Measurements from ENCODE around the gene ADAMTS16. TPM values are rescaled to one million over a fixed set of nuclear protein-coding genes. Genes with fewer than 3 reads are reported as not detected.

ADAMTS16 gene, protein sequence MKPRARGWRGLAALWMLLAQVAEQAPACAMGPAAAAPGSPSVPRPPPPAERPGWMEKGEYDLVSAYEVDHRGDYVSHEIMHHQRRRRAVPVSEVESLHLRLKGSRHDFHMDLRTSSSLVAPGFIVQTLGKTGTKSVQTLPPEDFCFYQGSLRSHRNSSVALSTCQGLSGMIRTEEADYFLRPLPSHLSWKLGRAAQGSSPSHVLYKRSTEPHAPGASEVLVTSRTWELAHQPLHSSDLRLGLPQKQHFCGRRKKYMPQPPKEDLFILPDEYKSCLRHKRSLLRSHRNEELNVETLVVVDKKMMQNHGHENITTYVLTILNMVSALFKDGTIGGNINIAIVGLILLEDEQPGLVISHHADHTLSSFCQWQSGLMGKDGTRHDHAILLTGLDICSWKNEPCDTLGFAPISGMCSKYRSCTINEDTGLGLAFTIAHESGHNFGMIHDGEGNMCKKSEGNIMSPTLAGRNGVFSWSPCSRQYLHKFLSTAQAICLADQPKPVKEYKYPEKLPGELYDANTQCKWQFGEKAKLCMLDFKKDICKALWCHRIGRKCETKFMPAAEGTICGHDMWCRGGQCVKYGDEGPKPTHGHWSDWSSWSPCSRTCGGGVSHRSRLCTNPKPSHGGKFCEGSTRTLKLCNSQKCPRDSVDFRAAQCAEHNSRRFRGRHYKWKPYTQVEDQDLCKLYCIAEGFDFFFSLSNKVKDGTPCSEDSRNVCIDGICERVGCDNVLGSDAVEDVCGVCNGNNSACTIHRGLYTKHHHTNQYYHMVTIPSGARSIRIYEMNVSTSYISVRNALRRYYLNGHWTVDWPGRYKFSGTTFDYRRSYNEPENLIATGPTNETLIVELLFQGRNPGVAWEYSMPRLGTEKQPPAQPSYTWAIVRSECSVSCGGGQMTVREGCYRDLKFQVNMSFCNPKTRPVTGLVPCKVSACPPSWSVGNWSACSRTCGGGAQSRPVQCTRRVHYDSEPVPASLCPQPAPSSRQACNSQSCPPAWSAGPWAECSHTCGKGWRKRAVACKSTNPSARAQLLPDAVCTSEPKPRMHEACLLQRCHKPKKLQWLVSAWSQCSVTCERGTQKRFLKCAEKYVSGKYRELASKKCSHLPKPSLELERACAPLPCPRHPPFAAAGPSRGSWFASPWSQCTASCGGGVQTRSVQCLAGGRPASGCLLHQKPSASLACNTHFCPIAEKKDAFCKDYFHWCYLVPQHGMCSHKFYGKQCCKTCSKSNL
- polyA plus RNA-seq (2013) = 0.01 TPM

DNA sequence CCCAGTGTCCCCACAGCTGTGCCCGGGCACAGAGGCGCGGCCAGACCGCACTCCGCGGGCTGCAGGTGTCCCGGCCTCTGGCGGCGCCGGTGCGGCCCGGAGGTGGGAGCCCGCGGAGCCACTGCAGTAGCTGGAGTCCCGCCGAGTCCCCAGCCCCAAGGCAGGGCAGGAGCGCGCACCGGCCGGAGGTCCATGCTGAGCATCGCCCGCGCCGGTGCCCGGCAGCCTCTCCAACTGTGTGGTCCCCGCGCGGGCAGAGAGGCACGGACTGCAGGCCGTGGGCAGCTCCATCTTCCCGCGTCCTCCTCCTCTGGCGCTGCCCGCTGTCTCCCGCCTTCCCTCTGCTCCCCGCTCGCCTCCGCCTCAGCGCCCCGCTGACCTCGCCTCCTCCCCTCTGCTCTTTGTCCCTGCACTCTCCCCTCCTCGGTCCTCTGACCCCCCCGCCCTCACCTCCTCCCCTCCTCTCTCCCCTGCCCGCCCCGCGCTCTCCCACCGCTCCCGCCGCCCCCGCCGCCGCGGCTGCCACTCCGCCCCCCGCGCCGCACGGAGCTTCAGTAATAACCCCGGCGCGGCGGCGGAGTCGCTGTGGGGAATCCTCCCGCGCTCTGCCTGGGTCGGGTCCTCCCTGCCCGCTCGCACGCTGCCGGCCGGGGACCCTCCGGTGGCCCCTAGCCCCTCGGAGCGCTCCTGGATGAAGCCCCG is at the start of gene ADAMTS16:
TSS of gene ADAMTS16 (plus strand) at position 554 of the 702 bp plus-strand sequence. CDS start at position 692, 138 bp downstream.
- WGBS (ENCODE audit: insufficient coverage) = 0% methylated on average over 54 of the region's 76 CpGs

DNA sequence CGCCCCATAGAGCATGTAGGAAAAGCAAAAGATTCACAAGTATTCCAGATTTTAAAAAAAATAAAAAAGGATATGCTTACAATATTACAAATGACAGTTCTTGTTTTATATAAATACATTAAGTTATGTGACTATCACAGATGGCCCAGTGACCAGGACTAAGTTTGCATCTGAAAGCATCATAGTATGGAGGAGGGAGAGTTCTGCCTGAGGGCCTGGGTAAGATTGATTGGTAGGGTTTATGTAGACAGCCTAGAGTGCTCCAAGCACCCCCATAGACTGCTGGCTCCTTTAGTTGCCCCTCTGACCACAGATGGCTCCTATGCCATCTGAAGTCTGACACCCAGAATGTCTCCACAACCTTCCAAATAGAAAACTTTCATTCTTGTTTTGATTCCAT is 48.0 kb upstream of the ADAMTS16 start:
- no peaks in the 10 kb centered on the region for H3K9me3 ChIP-seq (ENCODE audit: control extremely low read depth in 1 of 5, control insufficient read depth in 4 of 5, insufficient read depth in 2 of 5, low read depth in 1 of 5, low read length in 4 of 5)
- ChIA-PET CTCF (no interaction called here), POLR2A (no interaction called here)
- no peaks in the 10 kb centered on the region for H3K27me3 ChIP-seq (replicated peaks in 2 of 5; ENCODE audit: control insufficient read depth in 4 of 5, insufficient read depth in 5 of 5, low read length in 4 of 5)
- no CpG with 5 or more reads among the region's 1 CpG for WGBS (ENCODE audit: insufficient coverage)
- no peak overlapping the region for H3K4me3 ChIP-seq (ENCODE audit: control insufficient read depth in 1 of 7, extremely low read depth in 1 of 7, insufficient read depth in 4 of 7, low read depth in 2 of 7, low read length in 6 of 7)
- no peak overlapping the region for H3K27ac ChIP-seq (ENCODE audit: insufficient read depth in 1 of 2, low read depth in 1 of 2, low read length in 2 of 2, poor library complexity in 1 of 2, severe bottlenecking in 2 of 2)
- no peaks in the 10 kb centered on the region for H3K4me1 ChIP-seq (ENCODE audit: control extremely low read depth in 1 of 4, control insufficient read depth in 4 of 4, insufficient read depth in 4 of 4, low read length in 3 of 4)
- H3K36me3 ChIP-seq (ENCODE audit: control insufficient read depth in 4 of 4, insufficient read depth in 4 of 4, low read length in 3 of 4) = no peaks in the 10 kb centered on the region
- no peak for DNase-seq

More for the DNA sequence above, at the start of gene ADAMTS16:
- POLR2A ChIA-PET = no interaction called here
- Histone ChIP-seq H3K36me3 (ENCODE audit: control insufficient read depth in 4 of 4, insufficient read depth in 4 of 4, low read length in 3 of 4) (no peaks in the 10 kb centered on the region), H3K27me3 (replicated peaks in 2 of 5; ENCODE audit: control insufficient read depth in 4 of 5, insufficient read depth in 5 of 5, low read length in 4 of 5) (peaks cover 9 to 40% (median 13%) of the 10 kb centered on the region in 5 experiments), H3K9me3 (ENCODE audit: control extremely low read depth in 1 of 5, control insufficient read depth in 4 of 5, insufficient read depth in 2 of 5, low read depth in 1 of 5, low read length in 4 of 5) (no peaks in the 10 kb centered on the region), H3K4me3 (ENCODE audit: control insufficient read depth in 1 of 7, extremely low read depth in 1 of 7, insufficient read depth in 4 of 7, low read depth in 2 of 7, low read length in 6 of 7) (peak within 1 kb of the TSS in 2 of 7 experiments; percentile 19 to 28), H3K4me1 (ENCODE audit: control extremely low read depth in 1 of 4, control insufficient read depth in 4 of 4, insufficient read depth in 4 of 4, low read length in 3 of 4) (peaks cover 0 to 10% (median 4%) of the 10 kb centered on the region in 4 experiments), H3K27ac (ENCODE audit: insufficient read depth in 1 of 2, low read depth in 1 of 2, low read length in 2 of 2, poor library complexity in 1 of 2, severe bottlenecking in 2 of 2) (no peak within 1 kb of the TSS)
- DNase-seq = peak in 2 of 3 donors; percentile 4 to 8
- CTCF ChIA-PET = interaction anchor here (1.8 to 3.4 kb wide), 2 partner anchors 279 to 282 kb away, joined by 11 to 13 read pairs; partner anchors contain the start of gene ICE1

DNA sequence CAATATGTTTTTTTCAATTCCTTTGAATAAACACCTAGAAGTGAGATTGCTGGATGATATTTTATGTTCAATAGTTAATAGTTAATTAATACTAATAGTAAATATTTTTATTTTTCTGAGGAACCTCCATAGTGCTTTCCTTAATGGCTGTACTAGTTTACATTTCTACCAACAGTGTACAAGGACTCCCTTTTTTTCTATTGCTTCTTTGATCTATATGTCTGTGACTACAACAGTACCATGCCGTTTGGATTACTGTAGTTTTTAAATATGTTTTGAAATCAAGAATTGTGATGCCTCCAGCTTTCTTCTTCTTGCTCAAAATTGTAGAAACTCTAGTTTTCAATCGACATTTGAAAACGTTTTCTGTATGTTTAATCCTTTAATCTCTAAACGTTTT is 39.5 kb upstream of the ADAMTS16 start:
- H3K36me3 ChIP-seq (ENCODE audit: control insufficient read depth in 4 of 4, insufficient read depth in 4 of 4, low read length in 3 of 4) = no peaks in the 10 kb centered on the region
- ChIA-PET CTCF (no interaction called here), POLR2A (no interaction called here)
- H3K27ac ChIP-seq (ENCODE audit: insufficient read depth in 1 of 2, low read depth in 1 of 2, low read length in 2 of 2, poor library complexity in 1 of 2, severe bottlenecking in 2 of 2) = no peak overlapping the region
- no CpG with 5 or more reads among the region's 4 CpGs for WGBS (ENCODE audit: insufficient coverage)
- H3K9me3 ChIP-seq (ENCODE audit: control extremely low read depth in 1 of 5, control insufficient read depth in 4 of 5, insufficient read depth in 2 of 5, low read depth in 1 of 5, low read length in 4 of 5) = no peaks in the 10 kb centered on the region
- H3K27me3 ChIP-seq (replicated peaks in 2 of 5; ENCODE audit: control insufficient read depth in 4 of 5, insufficient read depth in 5 of 5, low read length in 4 of 5) = no peaks in the 10 kb centered on the region
- DNase-seq = no peak
- H3K4me3 ChIP-seq (ENCODE audit: control insufficient read depth in 1 of 7, extremely low read depth in 1 of 7, insufficient read depth in 4 of 7, low read depth in 2 of 7, low read length in 6 of 7) = no peak overlapping the region
- H3K4me1 ChIP-seq (ENCODE audit: control extremely low read depth in 1 of 4, control insufficient read depth in 4 of 4, insufficient read depth in 4 of 4, low read length in 3 of 4) = no peaks in the 10 kb centered on the region

DNA sequence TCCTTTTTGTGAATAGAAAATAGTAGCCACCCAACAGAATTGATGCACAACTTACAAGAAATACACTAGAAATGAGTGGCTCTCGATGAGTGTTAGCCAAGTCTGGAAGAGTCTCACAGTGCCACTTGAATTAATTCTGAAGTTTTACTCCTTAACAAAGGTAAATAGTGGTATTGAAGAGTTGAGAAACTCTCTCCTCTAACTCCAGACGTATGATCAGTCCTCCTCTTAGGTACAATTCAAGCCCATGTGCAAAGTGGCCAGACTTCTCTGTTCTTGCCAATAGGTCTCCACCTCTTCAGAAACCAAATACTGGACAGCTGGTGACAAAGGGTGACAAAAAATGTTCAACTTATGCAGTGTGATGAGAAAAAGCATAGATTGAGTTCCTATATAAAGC is 38.5 kb upstream of the ADAMTS16 start:
- Histone ChIP-seq H3K27ac (ENCODE audit: insufficient read depth in 1 of 2, low read depth in 1 of 2, low read length in 2 of 2, poor library complexity in 1 of 2, severe bottlenecking in 2 of 2) (no peak overlapping the region), H3K4me3 (ENCODE audit: control insufficient read depth in 1 of 7, extremely low read depth in 1 of 7, insufficient read depth in 4 of 7, low read depth in 2 of 7, low read length in 6 of 7) (no peak overlapping the region), H3K36me3 (ENCODE audit: control insufficient read depth in 4 of 4, insufficient read depth in 4 of 4, low read length in 3 of 4) (no peaks in the 10 kb centered on the region), H3K4me1 (ENCODE audit: control extremely low read depth in 1 of 4, control insufficient read depth in 4 of 4, insufficient read depth in 4 of 4, low read length in 3 of 4) (no peaks in the 10 kb centered on the region), H3K9me3 (ENCODE audit: control extremely low read depth in 1 of 5, control insufficient read depth in 4 of 5, insufficient read depth in 2 of 5, low read depth in 1 of 5, low read length in 4 of 5) (no peaks in the 10 kb centered on the region), H3K27me3 (replicated peaks in 2 of 5; ENCODE audit: control insufficient read depth in 4 of 5, insufficient read depth in 5 of 5, low read length in 4 of 5) (no peaks in the 10 kb centered on the region)
- 80% methylated on average over 1 of the region's 2 CpGs for WGBS (ENCODE audit: insufficient coverage)
- ChIA-PET POLR2A (no interaction called here), CTCF (no interaction called here)
- no peak for DNase-seq

DNA sequence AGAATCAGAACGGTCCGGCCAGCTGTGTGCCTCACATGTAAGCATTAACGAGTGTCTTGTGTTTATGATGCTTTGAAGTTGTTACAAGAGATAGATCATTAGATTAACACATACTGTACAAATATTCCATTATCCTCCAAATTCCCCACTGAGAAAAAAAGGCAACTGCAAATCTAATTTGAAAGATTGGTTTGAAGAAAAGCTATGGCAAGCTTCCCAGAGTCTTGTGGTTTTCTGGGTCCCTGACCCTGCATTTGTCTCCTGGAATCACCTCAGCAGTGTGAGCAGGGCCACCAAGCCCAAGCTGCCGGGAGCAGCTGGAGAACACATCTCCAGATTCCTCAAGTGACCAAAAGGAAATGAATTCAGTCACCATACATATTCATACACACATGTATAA is 36.9 kb upstream of the ADAMTS16 start:
- CTCF ChIA-PET = no interaction called here
- POLR2A ChIA-PET = no interaction called here
- H3K27ac ChIP-seq (ENCODE audit: insufficient read depth in 1 of 2, low read depth in 1 of 2, low read length in 2 of 2, poor library complexity in 1 of 2, severe bottlenecking in 2 of 2) = no peak overlapping the region
- no peaks in the 10 kb centered on the region for H3K9me3 ChIP-seq (ENCODE audit: control extremely low read depth in 1 of 5, control insufficient read depth in 4 of 5, insufficient read depth in 2 of 5, low read depth in 1 of 5, low read length in 4 of 5)
- no peaks in the 10 kb centered on the region for H3K36me3 ChIP-seq (ENCODE audit: control insufficient read depth in 4 of 4, insufficient read depth in 4 of 4, low read length in 3 of 4)
- no peaks in the 10 kb centered on the region for H3K27me3 ChIP-seq (replicated peaks in 2 of 5; ENCODE audit: control insufficient read depth in 4 of 5, insufficient read depth in 5 of 5, low read length in 4 of 5)
- WGBS (ENCODE audit: insufficient coverage) = no CpG with 5 or more reads among the region's 4 CpGs
- H3K4me3 ChIP-seq (ENCODE audit: control insufficient read depth in 1 of 7, extremely low read depth in 1 of 7, insufficient read depth in 4 of 7, low read depth in 2 of 7, low read length in 6 of 7) = no peak overlapping the region
- no peak for DNase-seq
- no peaks in the 10 kb centered on the region for H3K4me1 ChIP-seq (ENCODE audit: control extremely low read depth in 1 of 4, control insufficient read depth in 4 of 4, insufficient read depth in 4 of 4, low read length in 3 of 4)

DNA sequence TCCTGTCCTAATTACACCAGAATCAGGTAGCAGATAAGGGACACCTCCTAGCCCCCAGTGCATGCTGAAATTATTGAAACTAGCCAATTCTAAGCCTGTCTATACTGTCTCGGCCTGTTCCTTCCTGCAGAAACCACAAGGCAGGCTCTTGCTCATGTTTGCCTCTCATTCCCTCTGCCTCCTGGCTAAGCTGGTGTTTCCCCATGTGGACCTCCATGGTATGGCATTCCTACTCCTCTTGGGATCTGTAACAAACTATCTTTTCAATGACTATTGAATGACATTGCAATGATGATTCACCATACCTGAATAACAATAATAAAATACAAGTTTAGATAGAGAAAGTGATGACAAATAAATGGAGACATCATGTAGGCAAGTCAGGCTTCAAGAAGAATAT is 35.6 kb upstream of the ADAMTS16 start:
- Histone ChIP-seq H3K36me3 (ENCODE audit: control insufficient read depth in 4 of 4, insufficient read depth in 4 of 4, low read length in 3 of 4) (no peaks in the 10 kb centered on the region), H3K4me3 (ENCODE audit: control insufficient read depth in 1 of 7, extremely low read depth in 1 of 7, insufficient read depth in 4 of 7, low read depth in 2 of 7, low read length in 6 of 7) (no peak overlapping the region), H3K27ac (ENCODE audit: insufficient read depth in 1 of 2, low read depth in 1 of 2, low read length in 2 of 2, poor library complexity in 1 of 2, severe bottlenecking in 2 of 2) (no peak overlapping the region), H3K27me3 (replicated peaks in 2 of 5; ENCODE audit: control insufficient read depth in 4 of 5, insufficient read depth in 5 of 5, low read length in 4 of 5) (no peaks in the 10 kb centered on the region), H3K9me3 (ENCODE audit: control extremely low read depth in 1 of 5, control insufficient read depth in 4 of 5, insufficient read depth in 2 of 5, low read depth in 1 of 5, low read length in 4 of 5) (no peaks in the 10 kb centered on the region), H3K4me1 (ENCODE audit: control extremely low read depth in 1 of 4, control insufficient read depth in 4 of 4, insufficient read depth in 4 of 4, low read length in 3 of 4) (no peaks in the 10 kb centered on the region)
- POLR2A ChIA-PET = no interaction called here
- CTCF ChIA-PET = no interaction called here
- 64% methylated on average over 1 of the region's 1 CpG for WGBS (ENCODE audit: insufficient coverage)
- no peak for DNase-seq
